Spleen (tissue), 7 donors: ENCODE results near the gene FIZ1.
"Not testable (repeated sequence)": the region's sequence is repeated elsewhere in the genome, so short reads cannot be mapped to it uniquely, and the experiment has no call there.

Source experiments
- POLR2A ChIP-seq, 3 donors: fragments of 450-650 bp; IDR thresholded peaks; one replicate each; pipeline ENCODE4 v1.5.1; 2017; ENCODE audit warnings: antibody characterized with exemption in 3 of 3, mild to moderate bottlenecking in 1 of 3
- POLR2AphosphoS5 ChIP-seq, 3 donors: sonication (generic); formaldehyde crosslinking; IDR thresholded peaks; one replicate each; pipeline ENCODE4 v1.5.1; 2017; ENCODE audit warnings: antibody characterized with exemption in 3 of 3
- TF ChIP-seq, protein P1 (sequence below), 11 experiments: fragments of 200-600 bp in 7 of 11; fragments of 450-650 bp in 4 of 11; sonication (generic) in 4 of 11; IDR thresholded peaks in 8 of 11; conservative IDR thresholded peaks in 3 of 11; 1 replicate in 7 of 11; 2 replicates in 4 of 11; pipeline versions ENCODE4 v1.4.0 to v1.8.0; 2016 to 2021; ENCODE audit warnings: antibody characterized with exemption in 11 of 11, inconsistent platforms in 4 of 11, mild to moderate bottlenecking in 1 of 11
- donor health status: DM: no; HTN: no; CAD: no; lungs with moderate emphysema.
- donor health status: DM: no; HTN: no; CAD: no.
- donor health status: DM: no; HTN: no; CAD: no.

DNA sequence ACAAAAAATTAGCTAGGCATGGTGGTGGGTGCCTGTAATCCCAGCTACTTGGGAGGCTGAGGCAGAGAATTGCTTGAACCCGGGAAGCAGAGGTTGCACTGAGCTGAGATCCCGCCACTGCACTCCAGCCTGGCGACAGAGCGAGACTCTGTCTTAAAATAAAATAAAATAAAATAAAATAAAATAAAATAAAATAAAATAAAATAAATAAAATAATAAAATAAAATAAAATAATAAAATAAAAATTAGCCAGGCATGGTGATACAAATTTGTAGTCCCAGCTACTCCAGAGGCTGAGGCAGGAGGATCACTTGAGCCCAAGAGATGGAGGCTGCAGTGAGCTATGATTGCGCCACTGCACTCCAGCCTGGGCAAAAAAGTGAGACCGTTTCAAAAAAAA lies 25.4 kb downstream of the FIZ1 start:
- TF ChIP-seq, protein P1, sequence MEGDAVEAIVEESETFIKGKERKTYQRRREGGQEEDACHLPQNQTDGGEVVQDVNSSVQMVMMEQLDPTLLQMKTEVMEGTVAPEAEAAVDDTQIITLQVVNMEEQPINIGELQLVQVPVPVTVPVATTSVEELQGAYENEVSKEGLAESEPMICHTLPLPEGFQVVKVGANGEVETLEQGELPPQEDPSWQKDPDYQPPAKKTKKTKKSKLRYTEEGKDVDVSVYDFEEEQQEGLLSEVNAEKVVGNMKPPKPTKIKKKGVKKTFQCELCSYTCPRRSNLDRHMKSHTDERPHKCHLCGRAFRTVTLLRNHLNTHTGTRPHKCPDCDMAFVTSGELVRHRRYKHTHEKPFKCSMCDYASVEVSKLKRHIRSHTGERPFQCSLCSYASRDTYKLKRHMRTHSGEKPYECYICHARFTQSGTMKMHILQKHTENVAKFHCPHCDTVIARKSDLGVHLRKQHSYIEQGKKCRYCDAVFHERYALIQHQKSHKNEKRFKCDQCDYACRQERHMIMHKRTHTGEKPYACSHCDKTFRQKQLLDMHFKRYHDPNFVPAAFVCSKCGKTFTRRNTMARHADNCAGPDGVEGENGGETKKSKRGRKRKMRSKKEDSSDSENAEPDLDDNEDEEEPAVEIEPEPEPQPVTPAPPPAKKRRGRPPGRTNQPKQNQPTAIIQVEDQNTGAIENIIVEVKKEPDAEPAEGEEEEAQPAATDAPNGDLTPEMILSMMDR (IDR thresholded peaks at IDR 0.05 in 8 of 11, conservative IDR thresholded peaks at IDR 0.05 in 3 of 11), result not testable (repeated sequence)
- TF ChIP-seq POLR2AphosphoS5, POLR2A (IDR thresholded peaks at IDR 0.05): not testable (repeated sequence)
